Kidney (tissue), 14 donors: ENCODE measurements around the gene PSAPL1. TPM values are rescaled to one million over a fixed set of nuclear protein-coding genes. Genes with fewer than 3 reads are reported as not detected.

ENCODE experiments used
- DNase-seq, 5 donors: peaks; one replicate each; pipeline ENCODE4 v3.0.0-alpha.2; 2013 to 2020
- FAIRE-seq: peaks from 2 replicates; lab custom pipeline; 2012; peaks lifted over from hg19 to GRCh38; lab: Jason Lieb, UNC
- H3K27ac ChIP-seq, 2 donors: one replicate each; pipeline ENCODE4 v1.7.0; 2013; ENCODE audit warnings: low read depth in 2 of 2, low read length in 2 of 2, inconsistent platforms in 1 of 2
- H3K27me3 ChIP-seq: one replicate; pipeline ENCODE4 v1.7.1; 2013; ENCODE audit warnings: low read length, inconsistent platforms; ENCODE audit not compliant: control insufficient read depth, insufficient read depth
- H3K36me3 ChIP-seq, 3 donors: one replicate each; pipeline versions ENCODE4 v1.7.0 to v1.7.1; 2013; ENCODE audit warnings: low read length in 3 of 3, control low read depth in 1 of 3, inconsistent platforms in 1 of 3; ENCODE audit not compliant: insufficient read depth in 3 of 3, control insufficient read depth in 2 of 3
- H3K4me1 ChIP-seq, 3 donors: one replicate each; pipeline versions ENCODE4 v1.7.0 to v1.7.1; 2013; ENCODE audit warnings: low read length in 3 of 3, inconsistent platforms in 1 of 3, low read depth in 1 of 3; ENCODE audit not compliant: control insufficient read depth in 2 of 3, insufficient read depth in 2 of 3
- H3K4me3 ChIP-seq, 3 donors: one replicate each; pipeline versions ENCODE4 v1.7.0 to v1.8.1; 2013; ENCODE audit warnings: low read length in 3 of 3, control low read depth in 1 of 3, inconsistent platforms in 1 of 3
- H3K9ac ChIP-seq, 3 donors: one replicate each; pipeline versions ENCODE4 v1.7.0 to v1.7.1; 2013; ENCODE audit warnings: low read length in 3 of 3, control low read depth in 1 of 3, inconsistent platforms in 1 of 3
- H3K9me3 ChIP-seq, 3 donors: one replicate each; pipeline versions ENCODE4 v1.7.0 to v1.7.1; 2013; ENCODE audit warnings: low read length in 3 of 3, control low read depth in 1 of 3, inconsistent platforms in 1 of 3; ENCODE audit not compliant: control insufficient read depth in 2 of 3, insufficient read depth in 1 of 3
- CTCF ChIP-seq: IDR thresholded peaks from 3 replicates; pipeline ENCODE4 v1.5.1; 2012; ENCODE audit warnings: mild to moderate bottlenecking, moderate library complexity, borderline replicate concordance; ENCODE audit not compliant: insufficient read depth; ENCODE audit errors: extremely low read depth
- intact Hi-C: fragments of 100-400 bp; cut with DNase I; formaldehyde crosslinking; loops from one replicate; pipeline ENCODE4 v1.11.1; 2022
- polyA plus RNA-seq: library from polyadenylated mRNA; stranded (reverse); fragments of 350-450 nt; fragmentation: Illumina TruSeq; extraction: RNeasy Lipid Tissue Mini Kit (QIAGEN cat#74804); gene quantifications from one replicate; pipeline ENCODE4 v1.2.3, GENCODE V29; 2014; ENCODE audit warnings: low read depth, low replicate concordance; ENCODE audit not compliant: insufficient read depth
- total RNA-seq: library from RNA; stranded (reverse); fragmentation: NEBNext Ultra II Directional; extraction: Animal tissue kit (Norgen Biotek cat#: 25700); gene quantifications from one replicate; pipeline ENCODE4 v1.2.1, GENCODE V29; 2021
- donor health status: control.
- donor health status: control.
- donor health status: control.
- donor health status: control.
- donor health status: control.
- donor health status: DM: yes; HTN: yes; CAD: no.
- donor health status: Normal renal cell carcinoma (clear cell type).

PSAPL1 gene
- total and polyA plus RNA-seq, 2 donors from 2014 or later = not detected

GRCh38 chr4:7425591-7426468, 8.9 kb downstream of the PSAPL1 start:
- no peak for TF ChIP-seq CTCF
- peak in 3 of 5 donors; percentile 7 to 53 (median 48) for DNase-seq
- Histone ChIP-seq H3K9me3 (no peaks in the 10 kb centered on the region), H3K27me3 (no peaks in the 10 kb centered on the region), H3K36me3 (no peaks in the 10 kb centered on the region), H3K27ac (no peak overlapping the region), H3K9ac (no peak overlapping the region), H3K4me1 (no peaks in the 10 kb centered on the region), H3K4me3 (no peak overlapping the region)
- no peak for FAIRE-seq
- intact Hi-C loops = no loop called here

GRCh38 chr4:7425124-7425523, 9.6 kb downstream of the PSAPL1 start:
- no peak overlapping the region for H3K4me3 ChIP-seq
- no peaks in the 10 kb centered on the region for H3K9me3 ChIP-seq
- H3K27me3 ChIP-seq = no peaks in the 10 kb centered on the region
- intact Hi-C loops = no loop called here
- H3K27ac ChIP-seq = no peak overlapping the region
- FAIRE-seq (no peak), DNase-seq (peak in 2 of 5 donors; percentile 8 to 45)
- no peak overlapping the region for H3K9ac ChIP-seq
- H3K36me3 ChIP-seq = no peaks in the 10 kb centered on the region
- no peak for TF ChIP-seq CTCF
- H3K4me1 ChIP-seq = no peaks in the 10 kb centered on the region

- no peaks in the 10 kb centered on the region for H3K9me3 ChIP-seq
- no peak overlapping the region for H3K9ac ChIP-seq
- no peak overlapping the region for H3K4me3 ChIP-seq
- H3K36me3 ChIP-seq = no peaks in the 10 kb centered on the region
- H3K27me3 ChIP-seq = no peaks in the 10 kb centered on the region
- no peak for TF ChIP-seq CTCF
- DNase-seq = peak in 2 of 5 donors; percentile 9 to 36
- H3K27ac ChIP-seq = no peak overlapping the region
- H3K4me1 ChIP-seq = no peaks in the 10 kb centered on the region
- intact Hi-C loops = no loop called here
- no peak for FAIRE-seq
These were observed 10.1 kb downstream of the PSAPL1 start for GRCh38 chr4:7424553-7425111.
